Stomach (tissue), 4 donors: ENCODE results near the gene SCG5.
"Not testable (repeated sequence)": the region's sequence is repeated elsewhere in the genome, so short reads cannot be mapped to it uniquely, and the experiment has no call there.

ENCODE experiments used
- EP300 ChIP-seq: sonication (generic); formaldehyde crosslinking; IDR thresholded peaks from one replicate; pipeline ENCODE4 v1.6.1; 2017; ENCODE audit warnings: antibody characterized with exemption
- POLR2A ChIP-seq, 4 donors: fragments of 450-650 bp; IDR thresholded peaks; one replicate each; pipeline ENCODE4 v1.6.1; 2016; ENCODE audit warnings: antibody characterized with exemption in 4 of 4, control low read depth in 2 of 4, mild to moderate bottlenecking in 1 of 4, moderate library complexity in 1 of 4
- POLR2AphosphoS5 ChIP-seq, 3 donors: sonication (generic); formaldehyde crosslinking; IDR thresholded peaks; one replicate each; pipeline ENCODE4 v1.6.1; 2016; ENCODE audit warnings: antibody characterized with exemption in 3 of 3
- TF ChIP-seq, protein P1 (sequence below), 7 experiments: fragments of 450-650 bp in 4 of 7; fragments of 200-600 bp in 3 of 7; sonication (generic) in 3 of 7; IDR thresholded peaks; one replicate each; pipeline ENCODE4 v1.5.1; 2016 to 2019; ENCODE audit warnings: antibody characterized with exemption in 7 of 7, control low read depth in 2 of 7, mild to moderate bottlenecking in 1 of 7

DNA sequence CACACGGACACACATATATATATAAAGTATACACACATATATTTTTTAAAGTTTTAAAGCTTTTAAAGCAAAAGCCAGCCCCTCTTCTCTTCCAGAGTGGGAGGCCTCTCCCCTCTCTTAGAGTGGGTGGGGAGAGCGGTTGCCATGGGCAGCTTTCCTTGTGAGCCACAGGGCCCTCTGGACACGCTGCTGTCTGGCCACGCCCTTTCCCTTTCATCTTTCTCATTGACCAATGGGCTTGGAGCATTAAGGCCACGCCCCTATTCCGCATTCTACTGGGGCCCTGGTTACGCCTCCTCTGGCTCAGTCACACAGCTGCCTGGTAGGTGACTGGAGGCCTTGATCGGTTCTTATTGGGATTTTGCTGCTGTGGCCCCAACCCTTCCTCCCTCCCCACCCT is 48.4 kb upstream of the SCG5 start, which contains the start of gene GOLGA8N:
- TF ChIP-seq, protein P1, sequence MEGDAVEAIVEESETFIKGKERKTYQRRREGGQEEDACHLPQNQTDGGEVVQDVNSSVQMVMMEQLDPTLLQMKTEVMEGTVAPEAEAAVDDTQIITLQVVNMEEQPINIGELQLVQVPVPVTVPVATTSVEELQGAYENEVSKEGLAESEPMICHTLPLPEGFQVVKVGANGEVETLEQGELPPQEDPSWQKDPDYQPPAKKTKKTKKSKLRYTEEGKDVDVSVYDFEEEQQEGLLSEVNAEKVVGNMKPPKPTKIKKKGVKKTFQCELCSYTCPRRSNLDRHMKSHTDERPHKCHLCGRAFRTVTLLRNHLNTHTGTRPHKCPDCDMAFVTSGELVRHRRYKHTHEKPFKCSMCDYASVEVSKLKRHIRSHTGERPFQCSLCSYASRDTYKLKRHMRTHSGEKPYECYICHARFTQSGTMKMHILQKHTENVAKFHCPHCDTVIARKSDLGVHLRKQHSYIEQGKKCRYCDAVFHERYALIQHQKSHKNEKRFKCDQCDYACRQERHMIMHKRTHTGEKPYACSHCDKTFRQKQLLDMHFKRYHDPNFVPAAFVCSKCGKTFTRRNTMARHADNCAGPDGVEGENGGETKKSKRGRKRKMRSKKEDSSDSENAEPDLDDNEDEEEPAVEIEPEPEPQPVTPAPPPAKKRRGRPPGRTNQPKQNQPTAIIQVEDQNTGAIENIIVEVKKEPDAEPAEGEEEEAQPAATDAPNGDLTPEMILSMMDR (IDR thresholded peaks at IDR 0.05), result not testable (repeated sequence)
- TF ChIP-seq POLR2A (IDR thresholded peaks at IDR 0.05); POLR2AphosphoS5 (IDR thresholded peaks at IDR 0.05); EP300: not testable (repeated sequence)
